GM18505 (cell line): ENCODE measurements around the gene EIF4E1B.

Experiments used
- ATAC-seq: cut with Tn5 transposase; IDR thresholded peaks from one replicate; pipeline ENCODE4 v1.9.1; 2021; ENCODE audit not compliant: unreplicated experiment
- POLR2A ChIP-seq: IDR thresholded peaks from 4 replicates; pipeline ENCODE4 v1.6.1; 2011; ENCODE audit warnings: borderline replicate concordance; ENCODE audit not compliant: insufficient read depth, insufficient read length; ENCODE audit errors: extremely low read depth

EIF4E1B gene

DNA sequence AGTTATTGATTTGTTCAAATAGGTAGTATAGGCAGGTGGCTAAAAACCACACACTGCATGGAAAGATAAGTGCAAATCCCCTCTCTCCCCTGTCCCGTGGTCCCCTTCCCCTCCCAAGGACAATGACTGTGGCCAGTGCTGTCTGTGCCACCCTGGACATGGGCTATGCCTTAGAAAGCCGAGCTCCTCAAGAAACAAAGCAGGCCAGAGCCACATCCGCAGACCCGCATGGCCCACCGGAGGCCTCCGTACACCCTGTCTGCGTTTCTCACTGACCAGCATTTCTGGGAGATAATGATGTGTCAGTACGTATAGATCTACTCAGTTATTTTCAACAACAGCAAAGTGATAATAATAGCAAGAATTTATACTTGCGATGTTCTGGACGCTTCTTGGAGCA lies 33.1 kb downstream of the EIF4E1B start:
- TF ChIP-seq POLR2A = no peak
- ATAC-seq = no peak

- ATAC-seq = no peak
- no peak for TF ChIP-seq POLR2A
These were observed 34.0 kb downstream of the EIF4E1B start for GRCh38 chr5:176664479-176664878.

DNA sequence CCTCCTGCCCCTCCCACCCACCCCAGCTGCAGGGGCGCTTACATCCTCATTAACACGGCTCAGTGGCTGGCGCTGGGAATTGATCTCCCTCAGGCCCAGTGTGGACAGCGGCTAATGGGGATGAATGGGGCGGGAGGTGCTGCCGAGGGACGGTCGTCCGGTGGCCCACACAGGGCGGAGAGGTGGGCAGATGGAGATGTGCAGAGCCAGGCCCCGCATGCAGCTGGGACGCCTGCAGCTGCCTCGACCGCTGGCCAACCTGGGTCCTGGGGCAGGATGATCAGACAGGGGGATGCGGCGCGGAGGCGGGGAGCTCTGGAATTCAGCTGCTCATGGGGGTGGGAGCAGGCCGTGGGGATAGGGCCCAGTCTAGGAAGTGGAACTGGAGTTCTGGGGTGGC lies 34.4 kb downstream of the EIF4E1B start:
- no peak for TF ChIP-seq POLR2A
- no peak for ATAC-seq

GRCh38 chr5:176665517-176665916 lies 35.0 kb downstream of the EIF4E1B start:
- no peak for TF ChIP-seq POLR2A
- no peak for ATAC-seq

DNA sequence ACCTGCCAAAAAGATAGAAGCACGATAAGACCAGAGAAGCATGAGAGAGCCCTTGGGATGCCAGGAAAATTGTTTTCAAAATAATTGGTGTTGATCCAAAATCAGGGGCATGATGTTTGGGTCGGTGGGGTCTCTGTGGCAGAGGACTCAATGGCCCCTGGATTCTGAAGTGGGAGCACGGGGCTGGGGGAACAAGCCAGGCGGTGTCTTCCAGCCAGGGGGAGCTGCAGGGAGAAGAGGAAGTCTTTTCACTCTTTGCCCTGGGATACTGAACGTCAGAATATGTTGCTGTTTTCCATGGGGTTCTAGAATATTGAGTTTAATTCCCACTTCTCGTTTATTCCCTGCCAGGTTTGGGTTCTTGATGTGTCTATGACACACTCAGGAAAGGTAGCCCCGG lies 37.2 kb downstream of the EIF4E1B start:
- ATAC-seq = no peak
- no peak for TF ChIP-seq POLR2A

GRCh38 chr5:176670449-176670848 lies 40.0 kb downstream of the EIF4E1B start:
- ATAC-seq = no peak
- TF ChIP-seq POLR2A = no peak

- no peak for TF ChIP-seq POLR2A
- ATAC-seq = no peak
These were observed 40.9 kb downstream of the EIF4E1B start for GRCh38 chr5:176671399-176671798.

GRCh38 chr5:176671890-176672747 lies 41.6 kb downstream of the EIF4E1B start:
- ATAC-seq = no peak
- no peak for TF ChIP-seq POLR2A

GRCh38 chr5:176673651-176674583 lies 43.4 kb downstream of the EIF4E1B start:
- no peak for ATAC-seq
- no peak for TF ChIP-seq POLR2A

- TF ChIP-seq POLR2A = no peak
- ATAC-seq = no peak
These were observed 44.3 kb downstream of the EIF4E1B start for GRCh38 chr5:176674799-176675198.

GRCh38 chr5:176675676-176676360 lies 45.3 kb downstream of the EIF4E1B start:
- no peak for ATAC-seq
- no peak for TF ChIP-seq POLR2A

GRCh38 chr5:176676361-176676824 lies 45.9 kb downstream of the EIF4E1B start:
- no peak for TF ChIP-seq POLR2A
- no peak for ATAC-seq
